Ovary (tissue), 9 donors: ENCODE data around the gene DENND4B. TPM values are rescaled to one million over a fixed set of nuclear protein-coding genes. Genes with fewer than 3 reads are reported as not detected.

Source experiments
- DNase-seq, 5 donors: peaks; one replicate each; pipeline ENCODE4 v3.0.0-alpha.2; 2019 to 2020
- H3K27ac ChIP-seq, 2 donors: fragments of 200-600 bp; one replicate each; pipeline versions ENCODE4 v1.5.1 to v1.8.0; 2019 to 2022
- H3K27me3 ChIP-seq: fragments of 200-600 bp; one replicate; pipeline ENCODE4 v1.8.0; 2022
- H3K36me3 ChIP-seq: fragments of 200-600 bp; sonication (generic); one replicate; pipeline ENCODE4 v1.5.1; 2019
- H3K4me1 ChIP-seq: one replicate; pipeline ENCODE4 v1.8.1; 2013; ENCODE audit warnings: mild to moderate bottlenecking, moderate library complexity; ENCODE audit not compliant: insufficient read depth
- H3K4me3 ChIP-seq: fragments of 200-600 bp; sonication (generic); one replicate; pipeline ENCODE4 v1.5.1; 2017
- H3K9me3 ChIP-seq, 2 donors: fragments of 200-600 bp in 1 of 2; sonication (generic) in 1 of 2; one replicate each; pipeline versions ENCODE4 v1.5.1 to v1.8.1; 2013 to 2019; ENCODE audit warnings: mild to moderate bottlenecking in 1 of 2, moderate library complexity in 1 of 2
- EP300 ChIP-seq: sonication (generic); formaldehyde crosslinking; IDR thresholded peaks from one replicate; pipeline ENCODE4 v1.6.1; 2017; ENCODE audit warnings: antibody characterized with exemption
- POLR2A ChIP-seq: fragments of 450-650 bp; IDR thresholded peaks from one replicate; pipeline ENCODE4 v1.6.1; 2017; ENCODE audit warnings: antibody characterized with exemption, mild to moderate bottlenecking, moderate library complexity
- WGBS, 3 donors: extraction: QIAGEN DNeasy Blood & Tissue Kit in 1 of 3; methylation state at CpG; one replicate each; pipeline versions ENCODE4 v1.1.5 to v1.1.7; 2013 to 2017; 5-methylcytosine and 5-hydroxymethylcytosine counted together
- intact Hi-C, 4 donors: fragments of 100-400 bp; cut with DNase I; formaldehyde crosslinking; loops; one replicate each; pipeline versions ENCODE4 v1.11.0 to v1.15.1; 2022 to 2023
- polyA plus RNA-seq, 2 donors: library from polyadenylated mRNA; stranded (reverse); fragments of 200-250 nt in 1 of 2; fragments of 350-450 nt in 1 of 2; fragmentation: Illumina TruSeq in 1 of 2; extraction: RNeasy Lipid Tissue Mini Kit (QIAGEN cat#74804) in 1 of 2; gene quantifications; one replicate each; pipeline ENCODE4 v1.2.3, GENCODE V29; 2013 to 2014
- total RNA-seq, 7 donors: library from RNA; depleted of rRNA in 2 of 7; stranded (reverse); fragments of >200 nt in 2 of 7; fragmentation: NEBNext Ultra II Directional in 3 of 7; extraction: Animal tissue kit (Norgen Biotek cat#: 25700) in 3 of 7; gene quantifications; one replicate each; pipeline versions ENCODE4 v1.1.0 to v1.2.4, GENCODE V29; 2016 to 2023
- TF ChIP-seq, protein P1 (sequence below), 3 donors: fragments of 450-650 bp in 2 of 3; fragments of 200-600 bp in 1 of 3; IDR thresholded peaks; one replicate each; pipeline versions ENCODE4 v1.5.1 to v1.8.0; 2016 to 2022; ENCODE audit warnings: antibody characterized with exemption in 3 of 3, mild to moderate bottlenecking in 1 of 3
- donor health status: DM: no; HTN: no; CAD: no; lungs with moderate emphysema.
- donor health status: DM: no; HTN: no; CAD: no.
- donor health status: Bipolar disorder and iron deficiency.
- donor health status: DM: yes; HTN: yes; CAD: no.
- donor health status: DM: no; HTN: no; CAD: no.
- donor health status: DM: yes; HTN: yes; CAD: no.

Gene DENND4B
- total and polyA plus RNA-seq, 9 donors: 20.9 to 83.1 (median 42.1) TPM

DNA sequence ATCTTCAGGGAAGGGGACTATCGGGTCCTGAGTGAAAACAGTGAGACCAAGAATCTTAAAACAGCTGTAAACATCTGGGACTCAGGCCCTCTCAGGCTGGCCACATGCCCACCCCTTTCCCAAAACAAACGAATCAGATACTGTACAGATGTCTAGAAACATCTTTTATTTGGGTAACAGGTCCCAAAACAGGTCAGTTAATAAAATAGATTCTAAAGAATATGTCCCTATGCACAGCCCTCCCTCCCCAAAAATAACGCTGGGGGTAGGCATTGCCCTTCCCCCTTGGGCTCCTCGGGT lies 12.4 kb upstream of the DENND4B start:
- H3K36me3 ChIP-seq: no peaks in the 10 kb centered on the region
- no peaks in the 10 kb centered on the region for H3K27me3 ChIP-seq
- no peaks in the 10 kb centered on the region for H3K9me3 ChIP-seq
- intact Hi-C loops: loop anchor here in 1 of 4 donors (10.0 kb wide), 1 partner anchor 164 kb away; no protein-coding TSS in a partner anchor
- 0 to 2% (median 2%) methylated on average over 4 of the region's 4 CpGs for WGBS, 3 donors
- H3K4me3 ChIP-seq: peak overlapping the region; percentile 24
- TF ChIP-seq, protein P1, sequence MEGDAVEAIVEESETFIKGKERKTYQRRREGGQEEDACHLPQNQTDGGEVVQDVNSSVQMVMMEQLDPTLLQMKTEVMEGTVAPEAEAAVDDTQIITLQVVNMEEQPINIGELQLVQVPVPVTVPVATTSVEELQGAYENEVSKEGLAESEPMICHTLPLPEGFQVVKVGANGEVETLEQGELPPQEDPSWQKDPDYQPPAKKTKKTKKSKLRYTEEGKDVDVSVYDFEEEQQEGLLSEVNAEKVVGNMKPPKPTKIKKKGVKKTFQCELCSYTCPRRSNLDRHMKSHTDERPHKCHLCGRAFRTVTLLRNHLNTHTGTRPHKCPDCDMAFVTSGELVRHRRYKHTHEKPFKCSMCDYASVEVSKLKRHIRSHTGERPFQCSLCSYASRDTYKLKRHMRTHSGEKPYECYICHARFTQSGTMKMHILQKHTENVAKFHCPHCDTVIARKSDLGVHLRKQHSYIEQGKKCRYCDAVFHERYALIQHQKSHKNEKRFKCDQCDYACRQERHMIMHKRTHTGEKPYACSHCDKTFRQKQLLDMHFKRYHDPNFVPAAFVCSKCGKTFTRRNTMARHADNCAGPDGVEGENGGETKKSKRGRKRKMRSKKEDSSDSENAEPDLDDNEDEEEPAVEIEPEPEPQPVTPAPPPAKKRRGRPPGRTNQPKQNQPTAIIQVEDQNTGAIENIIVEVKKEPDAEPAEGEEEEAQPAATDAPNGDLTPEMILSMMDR (IDR thresholded peaks at IDR 0.05): no peak
- TF ChIP-seq POLR2A: no peak
- TF ChIP-seq EP300: no peak
- H3K4me1 ChIP-seq: peaks cover 31% of the 10 kb centered on the region
- H3K27ac ChIP-seq: peak overlapping the region; percentile 14 to 71
- peak; percentile 59 to 75 (median 71) for DNase-seq

DNA sequence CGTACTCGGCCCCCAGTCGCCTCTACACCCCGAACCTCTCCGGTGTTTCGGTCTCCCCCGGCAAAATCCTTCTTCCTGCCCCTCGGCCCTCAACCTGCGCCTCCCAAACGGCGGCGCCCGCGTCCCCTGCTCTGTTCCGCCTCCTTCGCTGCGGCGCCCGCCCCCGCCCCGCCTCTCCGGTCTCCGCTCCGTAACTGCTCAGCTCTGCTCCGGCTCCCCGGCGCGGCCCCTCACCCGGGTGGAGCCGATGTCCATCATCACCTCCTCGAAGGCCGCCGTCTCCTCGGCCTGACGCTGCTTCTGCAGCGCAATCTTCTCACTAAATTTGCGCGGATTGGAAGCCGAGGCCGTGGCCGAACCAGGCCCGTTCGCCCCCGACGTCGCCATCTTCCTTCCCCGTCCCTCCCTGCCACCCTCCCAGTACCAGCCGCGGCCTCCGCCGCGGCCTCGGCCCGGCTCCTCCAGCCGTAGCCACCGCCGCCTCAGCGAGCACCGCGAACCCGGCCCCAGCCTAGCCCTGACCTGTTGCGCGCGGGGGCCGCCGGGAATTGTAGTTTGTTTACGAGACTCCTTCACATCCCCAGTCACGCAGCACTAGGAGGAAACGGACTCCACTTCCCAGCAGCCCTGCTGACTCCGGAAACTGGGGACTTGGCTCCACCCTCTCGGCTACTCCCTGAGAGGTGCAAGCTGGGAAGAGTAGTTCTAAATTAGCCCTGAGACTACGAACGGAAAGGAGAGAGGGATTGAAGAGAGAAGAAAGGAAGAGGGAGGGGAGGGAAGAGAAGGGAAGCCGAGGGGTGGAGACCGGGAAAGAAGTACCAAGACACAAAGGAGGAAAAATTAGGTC lies 11.8 kb upstream of the DENND4B start, which contains the start of gene CRTC2:
CRTC2 (minus strand) TSS at position 502 of the 850 bp plus-strand sequence; CDS start at position 387, 115 bp downstream.
- H3K4me1 ChIP-seq: peaks cover 31% of the 10 kb centered on the region

DNA sequence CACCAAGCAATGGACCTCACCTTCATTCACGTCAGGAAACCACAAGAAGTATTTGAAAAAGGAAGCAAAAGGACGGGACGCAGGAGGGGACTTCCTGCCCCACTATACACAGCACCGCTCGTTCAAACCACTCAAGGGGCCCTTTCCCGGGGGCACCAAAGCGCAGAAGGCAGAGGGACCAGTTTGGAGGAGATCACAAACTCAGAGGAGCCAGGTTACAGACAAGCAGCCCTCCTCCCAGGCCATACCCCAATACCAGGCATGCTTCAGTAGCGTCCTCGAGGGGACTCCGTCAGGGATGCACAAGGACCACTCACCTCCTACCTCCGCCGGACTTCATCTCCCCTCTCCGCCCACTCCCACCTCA lies 11.2 kb upstream of the DENND4B start:
- no peaks in the 10 kb centered on the region for H3K27me3 ChIP-seq
- no peaks in the 10 kb centered on the region for H3K36me3 ChIP-seq
- intact Hi-C loops: loop anchor here in 1 of 4 donors (10.0 kb wide), 1 partner anchor 163 kb away; no protein-coding TSS in a partner anchor
- WGBS, 3 donors: 0% methylated on average over 13 of the region's 13 CpGs
- H3K4me1 ChIP-seq: peaks cover 31% of the 10 kb centered on the region
- H3K27ac ChIP-seq: peak overlapping the region in 1 of 2 donors; percentile 71
- H3K9me3 ChIP-seq: no peaks in the 10 kb centered on the region
- peak overlapping the region; percentile 72 for H3K4me3 ChIP-seq
- DNase-seq: no peak
- TF ChIP-seq, protein P1 (IDR thresholded peaks at IDR 0.05): no peak
- no peak for TF ChIP-seq POLR2A
- TF ChIP-seq EP300: no peak

More for the DNA sequence above, 11.8 kb upstream of the DENND4B start, which contains the start of gene CRTC2:
- peak within 1 kb of the TSS; percentile 72 for H3K4me3 ChIP-seq
- TF ChIP-seq EP300 (no peak), POLR2A (peak; percentile 60)
- TF ChIP-seq, protein P1 (IDR thresholded peaks at IDR 0.05): peak in 1 of 3 donors; percentile 11
- peak; percentile 98 to 99 (median 99) for DNase-seq
- peak within 1 kb of the TSS; percentile 71 to 79 for H3K27ac ChIP-seq
- no peaks in the 10 kb centered on the region for H3K36me3 ChIP-seq
- H3K9me3 ChIP-seq: no peaks in the 10 kb centered on the region
- intact Hi-C loops: loop anchor here in 1 of 4 donors (10.0 kb wide), 1 partner anchor 164 kb away; no protein-coding TSS in a partner anchor
- WGBS, 3 donors: 0 to 1% (median 0%) methylated on average over 72 to 74 of the region's 75 CpGs
- H3K27me3 ChIP-seq: no peaks in the 10 kb centered on the region

DNA sequence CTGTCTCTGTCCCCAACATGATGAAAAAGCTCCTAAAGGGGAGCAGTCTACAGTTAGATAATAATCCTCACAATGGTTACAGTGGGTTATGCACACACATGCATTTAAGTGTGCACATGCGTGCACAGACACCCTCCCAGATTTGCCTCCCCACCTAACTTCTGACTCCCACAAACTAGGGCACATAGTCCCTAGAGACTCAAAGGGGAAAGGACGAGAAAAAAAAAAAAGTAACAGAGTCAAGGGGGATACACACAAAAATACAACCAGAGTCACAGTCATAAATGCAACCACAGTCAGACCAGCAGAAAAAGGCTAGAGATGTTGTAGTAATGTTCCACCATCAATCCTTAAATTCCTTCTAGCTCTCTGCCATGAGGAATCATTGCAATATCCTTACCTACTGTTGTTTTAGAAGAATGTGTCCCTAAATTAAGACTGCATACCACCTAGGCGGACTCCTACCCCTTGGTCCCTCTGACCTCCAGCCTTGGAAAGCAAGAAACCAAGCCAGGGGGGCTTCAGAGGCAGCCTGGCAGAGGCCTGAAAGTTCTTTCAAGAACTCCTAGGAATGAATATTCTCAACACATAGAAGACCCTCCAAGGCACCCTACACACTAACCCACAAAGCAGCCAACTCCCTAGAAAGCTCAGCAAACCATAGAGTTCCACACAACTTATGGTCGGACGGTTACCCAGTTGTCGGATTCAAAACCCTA lies 10.6 kb upstream of the DENND4B start:
- H3K36me3 ChIP-seq: no peaks in the 10 kb centered on the region
- intact Hi-C loops: loop anchor here in 1 of 4 donors (10.0 kb wide), 1 partner anchor 162 kb away; no protein-coding TSS in a partner anchor
- 17 to 35% (median 27%) methylated on average over 6 of the region's 6 CpGs for WGBS, 3 donors
- TF ChIP-seq POLR2A: no peak
- TF ChIP-seq, protein P1 (IDR thresholded peaks at IDR 0.05): no peak
- TF ChIP-seq EP300: no peak
- DNase-seq: no peak
- H3K27me3 ChIP-seq: no peaks in the 10 kb centered on the region
- H3K4me3 ChIP-seq: peak overlapping the region; percentile 72
- no peaks in the 10 kb centered on the region for H3K9me3 ChIP-seq
- no peak overlapping the region for H3K27ac ChIP-seq
- peaks cover 25% of the 10 kb centered on the region for H3K4me1 ChIP-seq
